SJSA1 (cell line): Measurements from ENCODE around the gene BCKDHB. TPM values are rescaled to one million over a fixed set of nuclear protein-coding genes. Genes with fewer than 3 reads are reported as not detected.

Experiments
- DNase-seq, 2 experiments: peaks; one replicate each; pipeline ENCODE4 v3.0.0-alpha.2; 2015 to 2020; ENCODE audit warnings: low spot score in 2 of 2, low read depth in 1 of 2
- H3K27ac ChIP-seq: fragments of 250-450 bp; sonication (Bioruptor Pico); 2 replicates; pipeline ENCODE4 v1.5.1; 2020; ENCODE audit warnings: mild to moderate bottlenecking, moderate library complexity
- H3K27me3 ChIP-seq: fragments of 250-450 bp; sonication (Bioruptor Pico); replicated peaks from 2 replicates; pipeline ENCODE4 v1.5.1; 2020; ENCODE audit warnings: mild to moderate bottlenecking, moderate library complexity
- H3K36me3 ChIP-seq: fragments of 250-450 bp; sonication (Bioruptor Pico); 2 replicates; pipeline ENCODE4 v1.5.1; 2020; ENCODE audit warnings: mild to moderate bottlenecking
- H3K4me1 ChIP-seq: fragments of 250-450 bp; sonication (Bioruptor Pico); replicated peaks from 2 replicates; pipeline ENCODE4 v1.6.1; 2021; ENCODE audit warnings: mild to moderate bottlenecking
- H3K4me3 ChIP-seq: fragments of 250-450 bp; sonication (Bioruptor Pico); 2 replicates; pipeline ENCODE4 v1.5.1; 2020; ENCODE audit warnings: mild to moderate bottlenecking
- H3K9me3 ChIP-seq: fragments of 250-450 bp; sonication (Bioruptor Pico); replicated peaks from 2 replicates; pipeline ENCODE4 v1.5.1; 2020; ENCODE audit warnings: mild to moderate bottlenecking
- total RNA-seq: library from RNA; depleted of rRNA; stranded (reverse); fragments of >200 nt; shearing (Covaris generic); gene quantifications from 2 replicates; pipeline ENCODE4 v1.2.3, GENCODE V29; 2014

BCKDHB gene
- total RNA-seq, 1 experiment from 2014 or later, result 27.5 TPM

GRCh38 chr6:80316686-80317231 lies 210.3 kb downstream of the BCKDHB start:
- no peak for DNase-seq
- H3K36me3 ChIP-seq, result no peaks in the 10 kb centered on the region
- no peaks in the 10 kb centered on the region for H3K4me1 ChIP-seq
- H3K27ac ChIP-seq, result no peak overlapping the region
- H3K27me3 ChIP-seq, result no peaks in the 10 kb centered on the region
- no peaks in the 10 kb centered on the region for H3K9me3 ChIP-seq
- no peak overlapping the region for H3K4me3 ChIP-seq

- Histone ChIP-seq H3K27ac (no peak overlapping the region), H3K4me3 (no peak overlapping the region), H3K27me3 (no peaks in the 10 kb centered on the region), H3K36me3 (no peaks in the 10 kb centered on the region), H3K4me1 (no peaks in the 10 kb centered on the region), H3K9me3 (no peaks in the 10 kb centered on the region)
- DNase-seq, result no peak
Observed at GRCh38 chr6:80319196-80319595, 212.7 kb downstream of the BCKDHB start.

- Histone ChIP-seq H3K4me1 (no peaks in the 10 kb centered on the region), H3K27me3 (no peaks in the 10 kb centered on the region), H3K9me3 (no peaks in the 10 kb centered on the region), H3K4me3 (no peak overlapping the region), H3K27ac (no peak overlapping the region), H3K36me3 (no peaks in the 10 kb centered on the region)
- DNase-seq, result no peak
Observed at GRCh38 chr6:80321011-80321410, 214.5 kb downstream of the BCKDHB start.

GRCh38 chr6:80325742-80326141 lies 219.3 kb downstream of the BCKDHB start:
- DNase-seq, result no peak
- no peak overlapping the region for H3K27ac ChIP-seq
- H3K27me3 ChIP-seq, result no peaks in the 10 kb centered on the region

GRCh38 chr6:80328652-80329051 lies 222.2 kb downstream of the BCKDHB start:
- H3K4me1 ChIP-seq, result no peaks in the 10 kb centered on the region
- no peaks in the 10 kb centered on the region for H3K36me3 ChIP-seq
- H3K27ac ChIP-seq, result no peak overlapping the region
- no peak for DNase-seq
- no peak overlapping the region for H3K4me3 ChIP-seq
- H3K27me3 ChIP-seq, result no peaks in the 10 kb centered on the region
- H3K9me3 ChIP-seq, result no peaks in the 10 kb centered on the region

More at GRCh38 chr6:80325742-80326141, 219.3 kb downstream of the BCKDHB start:
- Histone ChIP-seq H3K36me3 (no peaks in the 10 kb centered on the region), H3K4me3 (no peak overlapping the region), H3K4me1 (no peaks in the 10 kb centered on the region), H3K9me3 (no peaks in the 10 kb centered on the region)

GRCh38 chr6:80329496-80329895 lies 223.0 kb downstream of the BCKDHB start:
- DNase-seq, result no peak
- Histone ChIP-seq H3K36me3 (no peaks in the 10 kb centered on the region), H3K4me1 (no peaks in the 10 kb centered on the region), H3K9me3 (no peaks in the 10 kb centered on the region), H3K27me3 (no peaks in the 10 kb centered on the region), H3K4me3 (no peak overlapping the region), H3K27ac (no peak overlapping the region)

GRCh38 chr6:80330961-80331360 lies 224.5 kb downstream of the BCKDHB start:
- H3K27me3 ChIP-seq, result no peaks in the 10 kb centered on the region
- no peaks in the 10 kb centered on the region for H3K4me1 ChIP-seq
- H3K4me3 ChIP-seq, result no peak overlapping the region
- H3K9me3 ChIP-seq, result no peaks in the 10 kb centered on the region
- DNase-seq, result no peak
- H3K36me3 ChIP-seq, result no peaks in the 10 kb centered on the region
- H3K27ac ChIP-seq, result no peak overlapping the region

GRCh38 chr6:80331522-80331921 lies 225.1 kb downstream of the BCKDHB start:
- Histone ChIP-seq H3K4me3 (no peak overlapping the region), H3K27me3 (no peaks in the 10 kb centered on the region), H3K9me3 (no peaks in the 10 kb centered on the region), H3K36me3 (no peaks in the 10 kb centered on the region), H3K27ac (no peak overlapping the region), H3K4me1 (no peaks in the 10 kb centered on the region)
- DNase-seq, result no peak

GRCh38 chr6:80331974-80332373 lies 225.5 kb downstream of the BCKDHB start:
- H3K4me3 ChIP-seq, result no peak overlapping the region

GRCh38 chr6:80333342-80333741 lies 226.9 kb downstream of the BCKDHB start:
- H3K36me3 ChIP-seq, result no peaks in the 10 kb centered on the region
- H3K27me3 ChIP-seq, result no peaks in the 10 kb centered on the region
- no peak for DNase-seq
- no peaks in the 10 kb centered on the region for H3K4me1 ChIP-seq
- H3K27ac ChIP-seq, result no peak overlapping the region
- H3K9me3 ChIP-seq, result no peaks in the 10 kb centered on the region
- H3K4me3 ChIP-seq, result no peak overlapping the region

More at GRCh38 chr6:80331974-80332373, 225.5 kb downstream of the BCKDHB start:
- no peaks in the 10 kb centered on the region for H3K4me1 ChIP-seq
- no peaks in the 10 kb centered on the region for H3K27me3 ChIP-seq
- H3K27ac ChIP-seq, result no peak overlapping the region
- no peaks in the 10 kb centered on the region for H3K36me3 ChIP-seq
- no peaks in the 10 kb centered on the region for H3K9me3 ChIP-seq
- no peak for DNase-seq

GRCh38 chr6:80335121-80335531 lies 228.7 kb downstream of the BCKDHB start:
- DNase-seq, result no peak
- no peak overlapping the region for H3K4me3 ChIP-seq
- no peaks in the 10 kb centered on the region for H3K27me3 ChIP-seq
- H3K9me3 ChIP-seq, result no peaks in the 10 kb centered on the region
- no peaks in the 10 kb centered on the region for H3K36me3 ChIP-seq
- no peaks in the 10 kb centered on the region for H3K4me1 ChIP-seq
- H3K27ac ChIP-seq, result no peak overlapping the region

- Histone ChIP-seq H3K27me3 (no peaks in the 10 kb centered on the region), H3K4me1 (no peaks in the 10 kb centered on the region; the same call in 1 of the 2 replicates), H3K9me3 (no peaks in the 10 kb centered on the region), H3K4me3 (no peak overlapping the region), H3K27ac (no peak overlapping the region), H3K36me3 (no peaks in the 10 kb centered on the region)
- no peak for DNase-seq
Observed at GRCh38 chr6:80336911-80337310, 230.4 kb downstream of the BCKDHB start.

GRCh38 chr6:80338201-80338836 lies 231.8 kb downstream of the BCKDHB start:
- Histone ChIP-seq H3K27me3 (no peaks in the 10 kb centered on the region), H3K4me1 (no peaks in the 10 kb centered on the region; the same call in 1 of the 2 replicates), H3K9me3 (no peaks in the 10 kb centered on the region), H3K27ac (no peak overlapping the region), H3K36me3 (no peaks in the 10 kb centered on the region), H3K4me3 (no peak overlapping the region)
- peak; percentile 20 to 52 for DNase-seq

- Histone ChIP-seq H3K36me3 (no peaks in the 10 kb centered on the region), H3K9me3 (no peaks in the 10 kb centered on the region), H3K27me3 (no peaks in the 10 kb centered on the region), H3K27ac (no peak overlapping the region), H3K4me1 (no peaks in the 10 kb centered on the region; the same call in 1 of the 2 replicates), H3K4me3 (no peak overlapping the region)
- no peak for DNase-seq
Observed at GRCh38 chr6:80339421-80339820, 232.9 kb downstream of the BCKDHB start.
